Hematopoietic multipotent progenitor cell (in vitro differentiated cells): ENCODE results near the gene CHST11. TPM values are rescaled to one million over a fixed set of nuclear protein-coding genes. Genes with fewer than 3 reads are reported as not detected.
A peak's percentile ranks its signal among the peaks of the same experiment; 100 is the strongest.

Experiments used
- small RNA-seq: library from RNA; depleted of rRNA; stranded (forward); fragments of <200 nt; gene quantifications from one replicate; pipeline ENCODE3, GENCODE V24; 2012
- total RNA-seq: library from RNA; depleted of rRNA; stranded (reverse); fragments of >200 nt; gene quantifications from one replicate; pipeline ENCODE4 v1.2.3, GENCODE V29; 2012

The CHST11 gene
- total RNA-seq, 1 donor: 264 TPM

Small RNAs within 50 kb of the gene (small RNA-seq; reads per million reads assigned to genes)
- 2.1 reads per million, percentile 69 among the genes with 10 or more reads in this experiment for gene MIR3922

Other genes with a start within 250 kb of the CHST11 start
- 82.1 TPM for gene TXNRD1, start 241.2 kb upstream of the CHST11 start, total RNA-seq
- 7.5 TPM for gene EID3, start 153.2 kb upstream of the CHST11 start, total RNA-seq